ENCODE results near the gene HHAT.

HHAT gene

GRCh38 chr1:210448297-210448892 is 119.7 kb downstream of the HHAT start:
- H3K79me1 ChIP-seq (ENCODE audit: low read depth, low read length) = no peaks in the 10 kb centered on the region
- H3K4me3 ChIP-seq (ENCODE audit: low read length in 2 of 2) = no peak overlapping the region
- H4K91ac ChIP-seq (ENCODE audit: low read depth, low read length, poor library complexity) = no peak overlapping the region
- H3K4me1 ChIP-seq (ENCODE audit: control insufficient read depth in 2 of 2, insufficient read depth in 1 of 2, low read depth in 1 of 2, low read length in 2 of 2) = peaks cover 9 to 27% of the 10 kb centered on the region in 2 donors
- H2AK5ac ChIP-seq (ENCODE audit: low read depth, low read length) = no peak overlapping the region
- H3K9ac ChIP-seq (ENCODE audit: low read depth, low read length, poor library complexity) = no peak overlapping the region
- H2BK12ac ChIP-seq (ENCODE audit: low read length) = no peak overlapping the region
- H2BK5ac ChIP-seq (ENCODE audit: low read length) = no peak overlapping the region
- H2AFZ ChIP-seq (ENCODE audit: low read length) = no peak overlapping the region
- peak; percentile 57 for DNase-seq (ENCODE audit: low spot score)
- no peak overlapping the region for H3K4ac ChIP-seq (ENCODE audit: low read length)
- H2BK120ac ChIP-seq (ENCODE audit: low read depth, low read length) = no peak overlapping the region
- H4K8ac ChIP-seq (ENCODE audit: low read depth, low read length) = no peak overlapping the region
- H3K18ac ChIP-seq (ENCODE audit: low read length) = no peak overlapping the region
- H3K23ac ChIP-seq (ENCODE audit: low read depth, low read length, poor library complexity) = no peak overlapping the region
- no peaks in the 10 kb centered on the region for H3K27me3 ChIP-seq (ENCODE audit: control insufficient read depth in 3 of 3, insufficient read depth in 3 of 3, low read depth in 1 of 3, low read length in 3 of 3)
- H3K9me3 ChIP-seq (replicated peaks in 1 of 2; ENCODE audit: control insufficient read depth in 2 of 2, insufficient read depth in 1 of 2, low read depth in 1 of 2, low read length in 2 of 2) = no peaks in the 10 kb centered on the region
- H3K4me2 ChIP-seq (ENCODE audit: insufficient read depth, low read length, poor library complexity, severe bottlenecking) = no peak overlapping the region
- H2BK15ac ChIP-seq (ENCODE audit: low read length) = no peak overlapping the region
- WGBS, 2 donors (ENCODE audit: extremely low coverage in 2 of 2, insufficient read length in 2 of 2, insufficient replicate concordance in 1 of 2) = no CpG with 5 or more reads among the region's 4 CpGs
- no peak overlapping the region for H3K27ac ChIP-seq (replicated peaks; ENCODE audit: low read length)
- H3K36me3 ChIP-seq (replicated peaks in 1 of 2; ENCODE audit: control insufficient read depth in 2 of 2, insufficient read depth in 2 of 2, low read length in 2 of 2) = no peaks in the 10 kb centered on the region
- H3K14ac ChIP-seq (ENCODE audit: low read length) = no peak overlapping the region

GRCh38 chr1:210455840-210456603 is 127.3 kb downstream of the HHAT start:
- Histone ChIP-seq H3K27ac (replicated peaks; ENCODE audit: low read length) (no peak overlapping the region), H3K4me1 (ENCODE audit: control insufficient read depth in 2 of 2, insufficient read depth in 1 of 2, low read depth in 1 of 2, low read length in 2 of 2) (peaks cover 0 to 7% of the 10 kb centered on the region in 2 donors), H3K79me1 (ENCODE audit: low read depth, low read length) (no peaks in the 10 kb centered on the region), H3K23ac (ENCODE audit: low read depth, low read length, poor library complexity) (no peak overlapping the region), H2BK5ac (ENCODE audit: low read length) (no peak overlapping the region), H3K36me3 (replicated peaks in 1 of 2; ENCODE audit: control insufficient read depth in 2 of 2, insufficient read depth in 2 of 2, low read length in 2 of 2) (no peaks in the 10 kb centered on the region), H3K4me3 (ENCODE audit: low read length in 2 of 2) (no peak overlapping the region), H3K14ac (ENCODE audit: low read length) (no peak overlapping the region), H3K27me3 (ENCODE audit: control insufficient read depth in 3 of 3, insufficient read depth in 3 of 3, low read depth in 1 of 3, low read length in 3 of 3) (no peaks in the 10 kb centered on the region), H3K18ac (ENCODE audit: low read length) (no peak overlapping the region), H2BK120ac (ENCODE audit: low read depth, low read length) (no peak overlapping the region), H4K91ac (ENCODE audit: low read depth, low read length, poor library complexity) (no peak overlapping the region), H3K9ac (ENCODE audit: low read depth, low read length, poor library complexity) (no peak overlapping the region), H3K4me2 (ENCODE audit: insufficient read depth, low read length, poor library complexity, severe bottlenecking) (no peak overlapping the region), H4K8ac (ENCODE audit: low read depth, low read length) (no peak overlapping the region), H3K9me3 (replicated peaks in 1 of 2; ENCODE audit: control insufficient read depth in 2 of 2, insufficient read depth in 1 of 2, low read depth in 1 of 2, low read length in 2 of 2) (no peaks in the 10 kb centered on the region), H2AFZ (ENCODE audit: low read length) (no peak overlapping the region), H2BK12ac (ENCODE audit: low read length) (no peak overlapping the region), H3K4ac (ENCODE audit: low read length) (no peak overlapping the region), H2AK5ac (ENCODE audit: low read depth, low read length) (no peak overlapping the region), H2BK15ac (ENCODE audit: low read length) (no peak overlapping the region)
- no CpG with 5 or more reads among the region's 8 CpGs for WGBS, 2 donors (ENCODE audit: extremely low coverage in 2 of 2, insufficient read length in 2 of 2, insufficient replicate concordance in 1 of 2)
- no peak for DNase-seq (ENCODE audit: low spot score)

- no peak overlapping the region for H3K4me3 ChIP-seq (ENCODE audit: low read length in 2 of 2)
- H3K27ac ChIP-seq (replicated peaks; ENCODE audit: low read length) = no peak overlapping the region
- H3K4ac ChIP-seq (ENCODE audit: low read length) = no peak overlapping the region
- no peak overlapping the region for H3K23ac ChIP-seq (ENCODE audit: low read depth, low read length, poor library complexity)
- WGBS, 2 donors (ENCODE audit: extremely low coverage in 2 of 2, insufficient read length in 2 of 2, insufficient replicate concordance in 1 of 2) = no CpG with 5 or more reads among the region's 6 CpGs
- H3K36me3 ChIP-seq (replicated peaks in 1 of 2; ENCODE audit: control insufficient read depth in 2 of 2, insufficient read depth in 2 of 2, low read length in 2 of 2) = no peaks in the 10 kb centered on the region
- H2BK12ac ChIP-seq (ENCODE audit: low read length) = no peak overlapping the region
- no peak overlapping the region for H4K91ac ChIP-seq (ENCODE audit: low read depth, low read length, poor library complexity)
- no peak overlapping the region for H3K4me2 ChIP-seq (ENCODE audit: insufficient read depth, low read length, poor library complexity, severe bottlenecking)
- H2BK15ac ChIP-seq (ENCODE audit: low read length) = no peak overlapping the region
- peaks cover 0 to 7% of the 10 kb centered on the region in 2 donors for H3K4me1 ChIP-seq (ENCODE audit: control insufficient read depth in 2 of 2, insufficient read depth in 1 of 2, low read depth in 1 of 2, low read length in 2 of 2)
- no peak overlapping the region for H3K14ac ChIP-seq (ENCODE audit: low read length)
- H3K9ac ChIP-seq (ENCODE audit: low read depth, low read length, poor library complexity) = no peak overlapping the region
- H2BK120ac ChIP-seq (ENCODE audit: low read depth, low read length) = no peak overlapping the region
- H3K18ac ChIP-seq (ENCODE audit: low read length) = no peak overlapping the region
- H3K79me1 ChIP-seq (ENCODE audit: low read depth, low read length) = no peaks in the 10 kb centered on the region
- H4K8ac ChIP-seq (ENCODE audit: low read depth, low read length) = no peak overlapping the region
- no peaks in the 10 kb centered on the region for H3K27me3 ChIP-seq (ENCODE audit: control insufficient read depth in 3 of 3, insufficient read depth in 3 of 3, low read depth in 1 of 3, low read length in 3 of 3)
- no peak overlapping the region for H2AK5ac ChIP-seq (ENCODE audit: low read depth, low read length)
- no peak overlapping the region for H2AFZ ChIP-seq (ENCODE audit: low read length)
- no peaks in the 10 kb centered on the region for H3K9me3 ChIP-seq (replicated peaks in 1 of 2; ENCODE audit: control insufficient read depth in 2 of 2, insufficient read depth in 1 of 2, low read depth in 1 of 2, low read length in 2 of 2)
- H2BK5ac ChIP-seq (ENCODE audit: low read length) = no peak overlapping the region
- DNase-seq (ENCODE audit: low spot score) = no peak
Observed at GRCh38 chr1:210456731-210457255, 128.1 kb downstream of the HHAT start.

- Histone ChIP-seq H2BK12ac (ENCODE audit: low read length) (no peak overlapping the region), H3K4me2 (ENCODE audit: insufficient read depth, low read length, poor library complexity, severe bottlenecking) (no peak overlapping the region), H3K9ac (ENCODE audit: low read depth, low read length, poor library complexity) (no peak overlapping the region), H3K18ac (ENCODE audit: low read length) (no peak overlapping the region), H2BK15ac (ENCODE audit: low read length) (no peak overlapping the region), H3K79me1 (ENCODE audit: low read depth, low read length) (no peaks in the 10 kb centered on the region), H2AFZ (ENCODE audit: low read length) (no peak overlapping the region), H2BK5ac (ENCODE audit: low read length) (no peak overlapping the region), H3K4me3 (ENCODE audit: low read length in 2 of 2) (no peak overlapping the region), H3K23ac (ENCODE audit: low read depth, low read length, poor library complexity) (no peak overlapping the region), H3K9me3 (replicated peaks in 1 of 2; ENCODE audit: control insufficient read depth in 2 of 2, insufficient read depth in 1 of 2, low read depth in 1 of 2, low read length in 2 of 2) (no peaks in the 10 kb centered on the region), H3K4me1 (ENCODE audit: control insufficient read depth in 2 of 2, insufficient read depth in 1 of 2, low read depth in 1 of 2, low read length in 2 of 2) (peaks cover 0 to 7% of the 10 kb centered on the region in 2 donors), H3K36me3 (replicated peaks in 1 of 2; ENCODE audit: control insufficient read depth in 2 of 2, insufficient read depth in 2 of 2, low read length in 2 of 2) (no peaks in the 10 kb centered on the region), H2AK5ac (ENCODE audit: low read depth, low read length) (no peak overlapping the region), H3K14ac (ENCODE audit: low read length) (no peak overlapping the region), H4K8ac (ENCODE audit: low read depth, low read length) (no peak overlapping the region), H4K91ac (ENCODE audit: low read depth, low read length, poor library complexity) (no peak overlapping the region), H3K4ac (ENCODE audit: low read length) (no peak overlapping the region), H3K27me3 (ENCODE audit: control insufficient read depth in 3 of 3, insufficient read depth in 3 of 3, low read depth in 1 of 3, low read length in 3 of 3) (no peaks in the 10 kb centered on the region), H2BK120ac (ENCODE audit: low read depth, low read length) (no peak overlapping the region), H3K27ac (replicated peaks; ENCODE audit: low read length) (no peak overlapping the region)
- no CpG with 5 or more reads among the region's 4 CpGs for WGBS, 2 donors (ENCODE audit: extremely low coverage in 2 of 2, insufficient read length in 2 of 2, insufficient replicate concordance in 1 of 2)
- DNase-seq (ENCODE audit: low spot score) = no peak
Observed at GRCh38 chr1:210457568-210457967, 128.9 kb downstream of the HHAT start.
